ENCODE data around the gene AFDN. TPM values are rescaled to one million over a fixed set of nuclear protein-coding genes. Genes with fewer than 3 reads are reported as not detected.

AFDN gene
- total and polyA plus RNA-seq, 3 donors from 2014 or later = 87.6 to 333 (median 291) TPM

- H3K36me3 ChIP-seq (ENCODE audit: low read depth, missing control alignments) = no peaks in the 10 kb centered on the region
- no peaks in the 10 kb centered on the region for H3K9me3 ChIP-seq
- no peak for DNase-seq
- no peak for TF ChIP-seq CTCF (IDR thresholded peaks at IDR 0.05)
- TF ChIP-seq POLR2A (IDR thresholded peaks at IDR 0.05) = no peak
- H3K4me1 ChIP-seq = peaks cover 15% of the 10 kb centered on the region
- H3K27me3 ChIP-seq = no peaks in the 10 kb centered on the region
- no peak overlapping the region for H3K27ac ChIP-seq
- intact Hi-C loops (cut with DNase I; ENCODE audit: low total_unique reads) = no loop called here
- WGBS, 2 donors = 90 to 91% methylated on average over 10 of the region's 10 CpGs
- H3K4me3 ChIP-seq = no peak overlapping the region
Observed at GRCh38 chr6:167970230-167970629, 143.5 kb downstream of the AFDN start.

- intact Hi-C loops (cut with DNase I; ENCODE audit: low total_unique reads) = no loop called here
- peaks cover 8% of the 10 kb centered on the region for H3K4me1 ChIP-seq
Observed at GRCh38 chr6:167972193-167972592, 145.5 kb downstream of the AFDN start.

GRCh38 chr6:167973148-167973885 lies 146.6 kb downstream of the AFDN start:
- H3K27me3 ChIP-seq = no peaks in the 10 kb centered on the region
- DNase-seq = no peak
- no peaks in the 10 kb centered on the region for H3K36me3 ChIP-seq (ENCODE audit: low read depth, missing control alignments)
- TF ChIP-seq POLR2A (IDR thresholded peaks at IDR 0.05) (no peak), CTCF (IDR thresholded peaks at IDR 0.05) (no peak)
- 82 to 89% methylated on average over 9 of the region's 9 CpGs for WGBS, 2 donors
- H3K9me3 ChIP-seq = no peaks in the 10 kb centered on the region
- intact Hi-C loops (cut with DNase I; ENCODE audit: low total_unique reads) = no loop called here
- H3K4me3 ChIP-seq = no peak overlapping the region
- H3K27ac ChIP-seq = no peak overlapping the region
- peaks cover 8% of the 10 kb centered on the region for H3K4me1 ChIP-seq

More at GRCh38 chr6:167972193-167972592, 145.5 kb downstream of the AFDN start:
- Histone ChIP-seq H3K4me3 (no peak overlapping the region), H3K27ac (no peak overlapping the region), H3K36me3 (ENCODE audit: low read depth, missing control alignments) (no peaks in the 10 kb centered on the region), H3K9me3 (no peaks in the 10 kb centered on the region), H3K27me3 (no peaks in the 10 kb centered on the region)
- 94% methylated on average over 10 of the region's 10 CpGs for WGBS, 2 donors
- no peak for DNase-seq
- TF ChIP-seq POLR2A (IDR thresholded peaks at IDR 0.05) = no peak
- TF ChIP-seq CTCF (IDR thresholded peaks at IDR 0.05) = no peak

- Histone ChIP-seq H3K27me3 (no peaks in the 10 kb centered on the region), H3K4me1 (peaks cover 8% of the 10 kb centered on the region), H3K27ac (no peak overlapping the region), H3K36me3 (ENCODE audit: low read depth, missing control alignments) (no peaks in the 10 kb centered on the region), H3K4me3 (no peak overlapping the region), H3K9me3 (no peaks in the 10 kb centered on the region)
- TF ChIP-seq POLR2A (IDR thresholded peaks at IDR 0.05) (no peak), CTCF (IDR thresholded peaks at IDR 0.05) (no peak)
- no peak for DNase-seq
- 50 to 64% methylated on average over 12 of the region's 12 CpGs for WGBS, 2 donors
- intact Hi-C loops (cut with DNase I; ENCODE audit: low total_unique reads) = no loop called here
Observed at GRCh38 chr6:167974640-167975344, 148.1 kb downstream of the AFDN start.
